H1 (cell line): Measurements from ENCODE around the gene ADNP. TPM values are rescaled to one million over a fixed set of nuclear protein-coding genes. Genes with fewer than 3 reads are reported as not detected.

ENCODE experiments used
- CTCF ChIA-PET: fragments of 300-600 bp; sonication (Branson Sonifier 250); formaldehyde crosslinking; loops from one replicate; lab custom pipeline; 2021; ENCODE audit not compliant: partially characterized antibody; lab: Charles Lee
- POLR2A ChIA-PET: fragments of 300-600 bp; sonication (Branson Sonifier 250); formaldehyde crosslinking; loops from one replicate; lab custom pipeline; 2021; ENCODE audit warnings: inconsistent platforms; ENCODE audit not compliant: partially characterized antibody; lab: Charles Lee
- DNase-seq, 2 experiments: peaks; one replicate each; pipeline versions ENCODE4 v3.0.0 to v3.0.0-alpha.2; 2010 to 2022; ENCODE audit warnings: low spot score in 2 of 2, low read depth in 1 of 2, mixed read lengths in 1 of 2
- FAIRE-seq: peaks from 2 replicates; lab custom pipeline; 2011; peaks lifted over from hg19 to GRCh38; lab: Jason Lieb, UNC
- H2AFZ ChIP-seq: 2 replicates; pipeline ENCODE4 v1.8.1; 2012; ENCODE audit warnings: low read length, inconsistent platforms
- H2AK5ac ChIP-seq: 2 replicates; pipeline ENCODE4 v1.6.1; 2013; ENCODE audit warnings: low read depth, low read length
- H2BK120ac ChIP-seq: replicated peaks from 2 replicates; pipeline ENCODE3; 2013; ENCODE audit warnings: low read depth, low read length, inconsistent platforms
- H2BK12ac ChIP-seq: 2 replicates; pipeline ENCODE4 v1.6.1; 2013; ENCODE audit warnings: low read depth, low read length
- H2BK15ac ChIP-seq: 2 replicates; pipeline ENCODE4 v1.6.1; 2013; ENCODE audit warnings: low read length
- H2BK20ac ChIP-seq: 2 replicates; pipeline ENCODE4 v1.6.1; 2013; ENCODE audit warnings: low read length
- H2BK5ac ChIP-seq: 2 replicates; pipeline ENCODE4 v1.6.1; 2013; ENCODE audit warnings: low read depth, low read length
- H3K14ac ChIP-seq: 2 replicates; pipeline ENCODE4 v1.6.1; 2013; ENCODE audit warnings: inconsistent platforms; ENCODE audit not compliant: insufficient read length
- H3K18ac ChIP-seq: 2 replicates; pipeline ENCODE4 v1.6.1; 2013; ENCODE audit warnings: low read length; ENCODE audit errors: extremely low read depth
- H3K23ac ChIP-seq: 2 replicates; pipeline ENCODE4 v1.6.1; 2013; ENCODE audit warnings: inconsistent platforms; ENCODE audit not compliant: insufficient read length
- H3K23me2 ChIP-seq: 2 replicates; pipeline ENCODE4 v1.6.1; 2013; ENCODE audit warnings: low read depth, low read length
- H3K27ac ChIP-seq: 2 replicates; pipeline ENCODE4 v1.6.1; 2011; ENCODE audit warnings: low read depth, low read length, inconsistent platforms
- H3K27me3 ChIP-seq, 4 experiments: replicated peaks in 1 of 4; 1 replicate in 1 of 4; 2 replicates in 3 of 4; pipeline versions ENCODE4 v1.6.1 to v1.8.1; 2011 to 2013; ENCODE audit warnings: low read length in 3 of 4, mild to moderate bottlenecking in 3 of 4, inconsistent platforms in 2 of 4, mixed read lengths in 2 of 4, moderate library complexity in 1 of 4; ENCODE audit not compliant: control insufficient read depth in 3 of 4, insufficient read depth in 3 of 4; ENCODE audit errors: extremely low read depth in 1 of 4
- H3K36me3 ChIP-seq, 4 experiments: 2 replicates each; pipeline versions ENCODE4 v1.6.1 to v1.8.1; 2011 to 2013; ENCODE audit warnings: mild to moderate bottlenecking in 4 of 4, low read length in 3 of 4, moderate library complexity in 2 of 4, control low read depth in 1 of 4, inconsistent platforms in 1 of 4; ENCODE audit not compliant: insufficient read depth in 4 of 4, control insufficient read depth in 2 of 4
- H3K4ac ChIP-seq: replicated peaks from 2 replicates; pipeline ENCODE3; 2013; ENCODE audit warnings: low read length, low read depth, mixed read lengths, inconsistent platforms; ENCODE audit not compliant: insufficient read length
- H3K4me1 ChIP-seq, 4 experiments: replicated peaks in 1 of 4; 1 replicate in 1 of 4; 2 replicates in 3 of 4; pipeline versions ENCODE4 v1.6.1 to v1.8.1; 2011 to 2013; ENCODE audit warnings: low read length in 3 of 4, inconsistent platforms in 2 of 4, mixed read lengths in 1 of 4; ENCODE audit not compliant: insufficient read depth in 4 of 4, control insufficient read depth in 3 of 4
- H3K4me2 ChIP-seq, 2 experiments: 2 replicates each; pipeline versions ENCODE4 v1.6.1 to v1.8.1; 2011 to 2013; ENCODE audit warnings: low read depth in 2 of 2, low read length in 2 of 2, control low read depth in 1 of 2, inconsistent platforms in 1 of 2, mild to moderate bottlenecking in 1 of 2; ENCODE audit not compliant: insufficient read depth in 1 of 2
- H3K4me3 ChIP-seq, 4 experiments: fragments of 200-600, 300-600 bp in 1 of 4; sonication (generic), shearing (Covaris generic), sonication (Bioruptor Twin) in 1 of 4; 2 replicates each; pipeline versions ENCODE4 v1.5.1 to v1.8.1; 2011 to 2016; ENCODE audit warnings: low read length in 4 of 4, low read depth in 3 of 4, control low read depth in 2 of 4, inconsistent platforms in 2 of 4, mild to moderate bottlenecking in 2 of 4, mixed read lengths in 1 of 4, moderate library complexity in 1 of 4; ENCODE audit not compliant: insufficient read depth in 2 of 4; ENCODE audit errors: extremely low read depth in 1 of 4
- H3K56ac ChIP-seq: replicated peaks from 2 replicates; pipeline ENCODE3; 2013; ENCODE audit warnings: low read depth, mild to moderate bottlenecking, mixed read lengths, low read length, inconsistent platforms; ENCODE audit not compliant: insufficient read length
- H3K79me1 ChIP-seq: 2 replicates; pipeline ENCODE4 v1.6.1; 2013; ENCODE audit warnings: low read depth, low read length, control low read depth
- H3K79me2 ChIP-seq, 2 experiments: 2 replicates each; pipeline versions ENCODE4 v1.6.1 to v1.8.1; 2012 to 2013; ENCODE audit warnings: low read length in 2 of 2, mild to moderate bottlenecking in 2 of 2, inconsistent platforms in 1 of 2; ENCODE audit not compliant: insufficient read depth in 2 of 2, control insufficient read depth in 1 of 2
- H3K9ac ChIP-seq, 4 experiments: replicated peaks in 1 of 4; 1 replicate in 1 of 4; 2 replicates in 3 of 4; pipeline versions ENCODE4 v1.6.1 to v1.8.1; 2011 to 2013; ENCODE audit warnings: low read depth in 3 of 4, low read length in 3 of 4, control low read depth in 2 of 4, mild to moderate bottlenecking in 2 of 4, moderate library complexity in 2 of 4, inconsistent platforms in 1 of 4; ENCODE audit errors: extremely low read depth in 1 of 4
- H3K9me3 ChIP-seq, 2 experiments: 2 replicates each; pipeline versions ENCODE4 v1.6.1 to v1.8.1; 2012 to 2013; ENCODE audit warnings: mild to moderate bottlenecking in 2 of 2, moderate library complexity in 2 of 2, control low read depth in 1 of 2, inconsistent platforms in 1 of 2, low read depth in 1 of 2, low read length in 1 of 2, mixed read lengths in 1 of 2; ENCODE audit not compliant: insufficient read depth in 2 of 2
- H4K20me1 ChIP-seq, 2 experiments: replicated peaks in 1 of 2; 2 replicates each; pipeline versions ENCODE3 to v1.8.1; 2011 to 2013; ENCODE audit warnings: inconsistent platforms in 2 of 2, low read length in 2 of 2, mild to moderate bottlenecking in 1 of 2; ENCODE audit not compliant: insufficient read depth in 2 of 2, control insufficient read depth in 1 of 2
- H4K5ac ChIP-seq: 2 replicates; pipeline ENCODE4 v1.6.1; 2013; ENCODE audit warnings: low read length, low read depth, mixed read lengths, inconsistent platforms; ENCODE audit not compliant: insufficient read length
- H4K8ac ChIP-seq: 2 replicates; pipeline ENCODE4 v1.8.0; 2013; ENCODE audit warnings: mild to moderate bottlenecking, moderate library complexity, low read length, inconsistent platforms; ENCODE audit not compliant: insufficient read depth; ENCODE audit errors: extremely low read depth
- H4K91ac ChIP-seq: replicated peaks from 2 replicates; pipeline ENCODE3; 2013; ENCODE audit warnings: low read length, mixed read lengths, inconsistent platforms; ENCODE audit not compliant: insufficient read length
- CBX8 ChIP-seq: fragments of 300-800, 300-1000 bp; sonication (generic); IDR thresholded peaks from 2 replicates; pipeline ENCODE4 v1.7.1; 2016; ENCODE audit warnings: low read depth, low read length, borderline replicate concordance
- WGBS, 2 experiments: shearing (Covaris generic) in 1 of 2; methylation state at CpG; one replicate each; pipeline versions ENCODE4 v1.1.6 to v1.1.7; 2013 to 2015; ENCODE audit warnings: low lambda C conversion rate in 2 of 2, mixed read lengths in 2 of 2, inconsistent platforms in 1 of 2, low coverage in 1 of 2, missing lambda C conversion rate in 1 of 2; ENCODE audit not compliant: insufficient replicate concordance in 2 of 2, insufficient coverage in 1 of 2, insufficient read length in 1 of 2; ENCODE audit errors: extremely low coverage in 1 of 2, missing lambda C conversion rate in 1 of 2; 5-methylcytosine and 5-hydroxymethylcytosine counted together
- polyA plus RNA-seq, 7 experiments: library from polyadenylated mRNA; depleted of rRNA in 3 of 7; stranded (reverse) in 5 of 7; unstranded in 2 of 7; fragments of >200 nt in 5 of 7; fragments of 200-250 nt in 2 of 7; gene quantifications; 1 replicate in 5 of 7; 2 replicates in 1 of 7; 4 replicates in 1 of 7; pipeline versions ENCODE4 v1.2.1 to v1.2.3, GENCODE V29; 2011 to 2013; ENCODE audit warnings: missing spikeins in 2 of 7, mixed read lengths in 2 of 7
- total RNA-seq: library from RNA; stranded (reverse); fragmentation: NEBNext Ultra II Directional; extraction: Animal tissue kit (Norgen Biotek cat#: 25700); gene quantifications from 2 replicates; pipeline ENCODE4 v1.2.1, GENCODE V29; 2021

ADNP gene
- total and polyA plus RNA-seq, 2 of the 8 experiments (the other 6 are each of a cell fraction or from before 2014, with no cell fraction given): 31.6 to 123 TPM

DNA sequence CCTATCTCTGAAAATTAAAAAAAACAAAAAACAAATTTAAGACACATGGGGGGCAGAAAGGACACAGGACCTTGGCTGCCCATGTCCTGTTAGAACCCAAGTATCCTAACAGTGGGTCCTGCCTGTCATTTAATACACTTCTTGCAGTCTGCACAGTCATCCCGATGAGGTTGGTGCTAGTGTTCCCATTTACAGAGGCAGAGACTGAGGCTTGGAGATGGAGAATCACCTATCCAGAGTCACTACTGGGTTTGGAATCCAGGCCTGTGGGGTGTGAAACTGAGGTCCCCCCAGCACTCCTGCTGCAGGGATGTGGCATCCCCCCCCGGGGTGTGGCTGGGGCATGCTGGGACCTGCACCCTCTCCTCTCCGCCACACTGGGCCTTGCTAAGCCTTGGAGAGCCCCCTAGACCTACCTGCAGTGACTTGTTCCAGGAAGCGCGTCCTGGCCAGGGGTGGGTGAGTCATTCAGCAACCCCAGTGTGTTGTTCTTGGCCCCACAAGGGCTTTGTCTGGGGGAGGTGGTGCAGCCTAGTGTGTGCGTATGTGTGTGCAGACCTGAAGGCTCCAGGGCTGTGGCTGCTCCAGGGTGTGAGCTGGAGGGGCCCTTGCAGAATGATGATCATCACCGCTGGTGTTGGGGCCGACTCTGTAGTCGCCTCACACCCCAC is 86.7 kb downstream of the ADNP start:
- Histone ChIP-seq H4K91ac (no peak overlapping the region), H2BK120ac (no peak overlapping the region), H3K79me1 (0 out of 2 replicates have a peak, but pooled peaks cover 2% of the 10 kb centered on the region), H2BK20ac (no peak overlapping the region), H2BK12ac (no peak overlapping the region), H3K4me3 (no peak overlapping the region), H4K20me1 (no peaks in the 10 kb centered on the region), H3K14ac (no peak overlapping the region), H3K4me1 (peaks cover 0 to 6% (median 4%) of the 10 kb centered on the region in 4 experiments; a peak in 3 of 7 replicates), H3K23ac (no peak overlapping the region), H3K23me2 (no peaks in the 10 kb centered on the region), H2AK5ac (no peak overlapping the region), H3K4me2 (no peak overlapping the region), H3K27me3 (no peaks in the 10 kb centered on the region), H2AFZ (no peak overlapping the region), H4K8ac (peak overlapping the region; percentile 60; the same call in 1 of the 2 replicates), H3K4ac (no peak overlapping the region), H3K27ac (no peak overlapping the region), H3K79me2 (no peaks in the 10 kb centered on the region), H3K36me3 (no peaks in the 10 kb centered on the region; a peak in 1 of 8 replicates), H3K9me3 (no peaks in the 10 kb centered on the region), H2BK5ac (no peak overlapping the region), H2BK15ac (no peak overlapping the region), H3K9ac (no peak overlapping the region), H3K56ac (no peak overlapping the region), H3K18ac (no peak overlapping the region), H4K5ac (no peak overlapping the region)
- FAIRE-seq: no peak
- 90% methylated on average over 7 of the region's 9 CpGs; no CpG with 5 or more reads in 1 of the 2 experiments for WGBS, 2 experiments
- TF ChIP-seq CBX8: no peak
- DNase-seq: no peak
- ChIA-PET POLR2A (interaction anchor here (0.6 to 1.0 kb wide), 3 partner anchors 12 to 54 kb away, joined by 3 read pairs; no protein-coding TSS in a partner anchor), CTCF (interaction anchor here (0.6 kb wide), 1 partner anchor 51 kb away, joined by 3 read pairs; no protein-coding TSS in a partner anchor)
